ENCODE results near the gene FIGNL2.

DNA sequence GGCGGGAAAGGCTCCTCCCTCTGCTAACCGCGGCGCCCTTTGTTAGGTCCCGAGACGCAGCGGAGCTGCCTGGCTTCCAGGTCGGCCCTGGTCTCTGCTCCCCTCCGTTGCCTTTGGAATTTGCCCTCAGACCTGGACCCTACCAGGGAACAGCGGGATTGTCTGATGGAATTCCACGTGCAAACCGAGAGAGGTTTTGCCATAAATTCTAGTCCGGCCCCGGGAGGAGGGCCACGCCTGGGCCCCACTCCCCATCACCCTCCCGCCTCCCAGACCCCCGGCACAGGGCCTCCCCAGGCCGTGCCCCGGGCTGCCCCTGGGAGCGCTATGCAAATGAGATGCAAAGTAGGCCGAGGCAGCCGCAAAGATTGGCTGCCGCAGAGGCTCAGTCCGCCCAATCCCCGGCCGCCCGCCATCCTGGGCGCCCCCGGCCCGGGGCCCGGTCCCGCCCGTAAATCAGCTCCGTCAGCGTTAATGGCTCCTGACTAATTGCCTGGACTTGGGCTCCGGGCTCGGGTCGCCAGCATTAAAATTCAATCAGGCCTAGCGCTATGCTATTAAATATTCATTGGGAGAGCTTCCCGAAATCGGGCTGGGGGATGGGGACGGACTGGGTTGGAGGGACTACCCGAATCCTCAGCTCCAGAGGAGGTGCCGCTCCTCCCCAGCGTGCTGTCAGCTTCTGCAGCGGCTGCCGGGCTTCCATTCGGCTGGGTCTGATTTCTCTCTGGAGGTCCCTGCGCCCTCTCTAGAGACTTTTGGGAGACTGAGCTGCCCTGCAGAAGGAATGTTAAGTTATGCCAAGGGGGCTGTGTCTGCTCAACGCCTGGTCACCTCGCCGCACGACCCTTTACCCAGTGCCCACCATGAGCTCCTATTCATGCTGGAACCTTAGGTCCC lies 15.7 kb upstream of the FIGNL2 start:
- TF ChIP-seq CTCF (IDR thresholded peaks at IDR 0.05): no peak
- no peak for TF ChIP-seq POLR2A (IDR thresholded peaks at IDR 0.05)

All from right lobe of liver (tissue), 4 donors.